Ascending aorta (tissue), 2 donors: Measurements from ENCODE around the gene IZUMO1. TPM values are rescaled to one million over a fixed set of nuclear protein-coding genes. Genes with fewer than 3 reads are reported as not detected.

Experiments
- DNase-seq, 2 donors: peaks; one replicate each; pipeline ENCODE4 v3.0.0-alpha.2; 2019; ENCODE audit warnings: low spot score in 2 of 2
- H3K27ac ChIP-seq, 2 donors: fragments of 200-600 bp; sonication (generic); one replicate each; pipeline ENCODE4 v1.5.1; 2016 to 2017; ENCODE audit warnings: mild to moderate bottlenecking in 1 of 2
- H3K27me3 ChIP-seq: fragments of 200-600 bp; sonication (generic); one replicate; pipeline ENCODE4 v1.5.1; 2017
- H3K36me3 ChIP-seq, 2 donors: fragments of 200-600 bp; sonication (generic); one replicate each; pipeline ENCODE4 v1.5.1; 2016
- H3K4me1 ChIP-seq, 2 donors: fragments of 200-600 bp; sonication (generic); one replicate each; pipeline ENCODE4 v1.5.1; 2016 to 2017; ENCODE audit warnings: mild to moderate bottlenecking in 1 of 2
- H3K4me3 ChIP-seq, 2 donors: fragments of 200-600 bp; sonication (generic); one replicate each; pipeline ENCODE4 v1.5.1; 2016 to 2017; ENCODE audit warnings: mild to moderate bottlenecking in 1 of 2
- H3K9me3 ChIP-seq, 2 donors: fragments of 200-600 bp; sonication (generic); one replicate each; pipeline ENCODE4 v1.5.1; 2016
- CTCF ChIP-seq, 3 experiments: fragments of 200-600 bp in 2 of 3; fragments of 450-650 bp in 1 of 3; sonication (generic) in 2 of 3; IDR thresholded peaks; one replicate each; pipeline ENCODE4 v1.5.1; 2016 to 2019; ENCODE audit warnings: antibody characterized with exemption in 3 of 3, mild to moderate bottlenecking in 1 of 3, moderate library complexity in 1 of 3
- intact Hi-C: fragments of 100-400 bp; cut with DNase I; formaldehyde crosslinking; loops from one replicate; pipeline ENCODE4 v1.15.1; 2023
- total RNA-seq: library from RNA; depleted of rRNA; stranded (reverse); fragments of >200 nt; gene quantifications from one replicate; pipeline ENCODE4 v1.1.0, GENCODE V29; 2016

The IZUMO1 gene
- total RNA-seq, 1 donor from 2014 or later, result not detected

DNA sequence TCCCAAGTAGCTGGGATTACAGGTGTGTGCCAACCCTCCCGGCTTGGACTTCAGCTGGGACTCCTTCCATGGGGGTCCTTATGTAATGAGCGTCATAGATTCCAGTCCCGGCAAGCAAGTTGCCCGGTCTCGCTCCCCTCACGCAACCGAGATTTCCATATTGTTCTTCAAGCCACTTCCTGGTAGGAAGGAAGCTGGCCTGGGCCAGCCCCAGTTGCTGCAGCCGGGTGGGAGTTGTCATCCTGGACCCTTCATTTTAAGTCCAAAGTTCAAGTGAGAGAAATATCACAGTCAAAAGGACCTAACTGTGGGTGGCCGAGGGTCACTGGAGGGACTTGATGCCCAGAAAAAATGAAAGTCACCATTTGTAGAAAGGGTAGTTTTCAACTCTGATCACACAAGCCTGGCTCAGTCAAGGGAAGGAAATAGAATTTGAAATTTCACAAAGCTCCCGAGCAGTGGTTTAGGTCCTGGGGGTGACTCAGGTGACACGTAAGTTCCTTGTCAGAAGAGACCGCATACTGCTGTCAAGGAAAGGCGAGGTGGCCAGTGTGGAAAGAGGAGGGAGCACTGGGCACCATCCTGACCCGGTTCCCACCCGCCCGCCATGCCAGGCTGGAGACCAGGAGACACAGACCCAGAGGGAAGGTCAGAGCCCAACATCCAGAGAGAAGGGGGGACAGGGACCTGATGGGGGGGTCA lies 13.9 kb upstream of the IZUMO1 start:
- intact Hi-C loops, result no loop called here
- Histone ChIP-seq H3K4me1 (no peaks in the 10 kb centered on the region), H3K27ac (no peak overlapping the region)

GRCh38 chr19:48757741-48758144 lies 11.0 kb upstream of the IZUMO1 start:
- no peak overlapping the region for H3K4me3 ChIP-seq
- H3K27me3 ChIP-seq, result no peaks in the 10 kb centered on the region
- intact Hi-C loops, result no loop called here
- no peaks in the 10 kb centered on the region for H3K9me3 ChIP-seq
- TF ChIP-seq CTCF (IDR thresholded peaks at IDR 0.05), result no peak
- no peaks in the 10 kb centered on the region for H3K36me3 ChIP-seq
- peaks cover 0 to 2% of the 10 kb centered on the region in 2 donors for H3K4me1 ChIP-seq
- H3K27ac ChIP-seq, result no peak overlapping the region
- no peak for DNase-seq

More for the DNA sequence above, 13.9 kb upstream of the IZUMO1 start:
- Histone ChIP-seq H3K27me3 (no peaks in the 10 kb centered on the region), H3K36me3 (no peaks in the 10 kb centered on the region), H3K4me3 (no peak overlapping the region), H3K9me3 (no peaks in the 10 kb centered on the region)
- no peak for TF ChIP-seq CTCF (IDR thresholded peaks at IDR 0.05)
- no peak for DNase-seq

GRCh38 chr19:48757089-48757675 lies 10.5 kb upstream of the IZUMO1 start:
- Histone ChIP-seq H3K4me1 (peaks cover 2 to 8% of the 10 kb centered on the region in 2 donors), H3K27me3 (no peaks in the 10 kb centered on the region), H3K9me3 (no peaks in the 10 kb centered on the region), H3K36me3 (no peaks in the 10 kb centered on the region), H3K27ac (no peak overlapping the region), H3K4me3 (no peak overlapping the region)
- no peak for DNase-seq
- intact Hi-C loops, result no loop called here
- no peak for TF ChIP-seq CTCF (IDR thresholded peaks at IDR 0.05)

- Histone ChIP-seq H3K4me1 (peaks cover 3 to 9% of the 10 kb centered on the region in 2 donors), H3K27me3 (no peaks in the 10 kb centered on the region), H3K4me3 (no peak overlapping the region), H3K27ac (no peak overlapping the region), H3K36me3 (no peaks in the 10 kb centered on the region), H3K9me3 (no peaks in the 10 kb centered on the region)
- intact Hi-C loops, result no loop called here
- no peak for DNase-seq
- TF ChIP-seq CTCF (IDR thresholded peaks at IDR 0.05), result no peak
Measured at GRCh38 chr19:48756686-48757085, 10.0 kb upstream of the IZUMO1 start.

DNA sequence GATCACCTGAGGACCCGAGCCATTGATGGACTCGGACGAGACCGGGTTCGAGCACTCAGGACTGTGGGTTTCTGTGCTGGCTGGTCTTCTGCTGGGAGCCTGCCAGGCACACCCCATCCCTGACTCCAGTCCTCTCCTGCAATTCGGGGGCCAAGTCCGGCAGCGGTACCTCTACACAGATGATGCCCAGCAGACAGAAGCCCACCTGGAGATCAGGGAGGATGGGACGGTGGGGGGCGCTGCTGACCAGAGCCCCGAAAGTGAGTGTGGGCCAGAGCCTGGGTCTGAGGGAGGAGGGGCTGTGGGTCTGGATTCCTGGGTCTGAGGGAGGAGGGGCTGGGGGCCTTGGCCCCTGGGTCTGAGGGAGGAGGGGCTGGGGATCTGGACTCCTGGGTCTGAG lies 9.5 kb upstream of the IZUMO1 start:
- TF ChIP-seq CTCF (IDR thresholded peaks at IDR 0.05), result no peak
- no peak overlapping the region for H3K4me3 ChIP-seq
- H3K27ac ChIP-seq, result no peak overlapping the region
- no peaks in the 10 kb centered on the region for H3K36me3 ChIP-seq
- intact Hi-C loops, result no loop called here
- no peaks in the 10 kb centered on the region for H3K9me3 ChIP-seq
- no peaks in the 10 kb centered on the region for H3K27me3 ChIP-seq
- DNase-seq, result no peak
- H3K4me1 ChIP-seq, result peaks cover 3 to 9% of the 10 kb centered on the region in 2 donors
